Jurkat, Clone E6-1 (cell line): ENCODE results near the gene NTHL1.
"Not testable (repeated sequence)": the region's sequence is repeated elsewhere in the genome, so short reads cannot be mapped to it uniquely, and the experiment has no call there.

Source experiments
- DNase-seq: peaks from one replicate; pipeline ENCODE4 v3.0.0-alpha.2; 2011; ENCODE audit warnings: low read depth, low spot score
- H3K4me3 ChIP-seq: 2 replicates; pipeline ENCODE4 v1.5.1; 2011; ENCODE audit warnings: mild to moderate bottlenecking, low read length, control low read depth, moderate library complexity

NTHL1 gene

GRCh38 chr16:2034696-2035430 lies 12.8 kb downstream of the NTHL1 start:
- no peak overlapping the region for H3K4me3 ChIP-seq

GRCh38 chr16:2033909-2034695 lies 13.5 kb downstream of the NTHL1 start:
- DNase-seq, H3K4me3 ChIP-seq: not testable (repeated sequence)

More at GRCh38 chr16:2034696-2035430, 12.8 kb downstream of the NTHL1 start:
- no peak for DNase-seq

DNA sequence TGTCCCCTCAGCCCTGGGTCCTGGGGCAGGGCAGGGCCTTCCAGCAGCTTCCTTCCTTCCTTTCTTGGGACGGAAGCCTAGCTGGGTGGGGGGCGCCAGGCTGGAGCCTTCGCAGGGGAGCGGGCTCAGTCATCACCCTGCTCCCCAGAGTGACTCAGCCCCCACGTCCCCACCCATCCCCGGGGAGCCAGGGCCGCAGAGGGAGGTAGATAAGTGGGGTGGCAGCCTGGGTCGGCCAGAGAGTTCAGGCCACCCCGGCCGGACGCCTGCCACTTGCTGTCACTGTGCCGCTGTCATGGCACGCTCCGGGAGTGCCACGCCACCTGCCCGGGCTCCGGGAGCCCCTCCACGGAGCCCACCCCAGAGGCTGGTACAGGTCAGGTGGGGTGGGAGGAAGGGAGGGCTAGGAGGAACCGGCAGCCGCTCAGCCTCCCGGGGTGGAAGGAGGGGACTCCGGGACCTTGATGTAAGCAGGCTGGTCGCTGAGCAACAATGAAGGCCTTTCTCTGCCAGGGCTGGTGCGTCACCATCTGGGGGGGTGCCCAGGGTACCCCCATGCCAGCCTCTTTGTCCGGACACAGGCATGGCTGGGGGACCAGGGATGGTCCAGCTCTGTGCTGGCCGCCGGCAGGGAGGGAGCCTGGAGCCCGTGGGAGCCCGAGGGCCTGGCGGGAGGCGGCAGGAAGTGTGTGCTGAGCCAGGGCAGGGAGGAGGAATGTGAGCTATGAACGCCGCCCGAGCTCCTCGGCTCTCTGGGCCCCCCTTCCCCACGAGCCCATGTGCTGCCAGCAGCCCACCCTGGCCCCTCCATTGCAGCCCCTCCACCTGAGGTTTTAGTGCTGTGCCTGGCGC lies 14.4 kb downstream of the NTHL1 start:
- DNase-seq, result no peak
- no peak overlapping the region for H3K4me3 ChIP-seq

DNA sequence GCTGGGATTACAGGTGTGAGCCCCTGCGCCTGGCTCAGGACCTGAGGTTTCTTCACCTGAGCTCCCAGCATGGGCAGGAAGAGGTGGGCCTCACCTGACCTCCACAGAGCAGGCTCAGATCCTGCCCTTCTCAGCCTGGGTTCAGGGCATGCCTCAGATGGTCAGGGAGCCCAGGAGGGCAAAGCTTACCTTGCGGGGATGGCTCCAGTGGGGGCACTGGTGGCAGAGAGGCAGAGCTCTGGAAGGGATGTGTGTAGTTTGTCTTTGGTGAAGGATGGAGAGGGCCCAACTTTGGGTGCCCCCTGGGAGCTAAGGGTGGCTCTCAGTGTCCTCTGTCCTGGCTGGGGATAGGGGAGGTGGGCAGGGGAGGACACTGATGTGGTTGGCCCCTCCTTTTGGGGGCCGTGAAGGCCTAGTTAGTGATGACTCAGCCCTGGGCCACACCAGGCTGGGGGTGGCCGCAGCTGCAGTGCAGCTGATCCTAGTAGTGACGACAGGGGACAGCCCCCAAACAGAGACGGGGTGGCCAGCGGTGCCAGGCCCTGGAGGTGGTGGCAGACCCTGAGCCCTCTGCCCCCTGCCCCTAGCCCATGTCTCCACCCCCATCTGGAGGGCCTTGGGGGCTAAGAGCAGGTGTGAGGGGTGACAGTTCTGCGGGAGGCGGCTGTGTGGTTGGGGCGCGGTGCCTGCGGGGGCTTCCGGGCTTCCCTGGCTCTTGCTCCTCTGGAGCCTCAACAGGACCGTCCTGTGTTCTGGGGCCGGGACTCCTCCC lies 15.2 kb downstream of the NTHL1 start:
- H3K4me3 ChIP-seq, result no peak overlapping the region
- DNase-seq, result no peak

GRCh38 chr16:2031081-2031577 lies 16.5 kb downstream of the NTHL1 start:
- no peak overlapping the region for H3K4me3 ChIP-seq
- no peak for DNase-seq

DNA sequence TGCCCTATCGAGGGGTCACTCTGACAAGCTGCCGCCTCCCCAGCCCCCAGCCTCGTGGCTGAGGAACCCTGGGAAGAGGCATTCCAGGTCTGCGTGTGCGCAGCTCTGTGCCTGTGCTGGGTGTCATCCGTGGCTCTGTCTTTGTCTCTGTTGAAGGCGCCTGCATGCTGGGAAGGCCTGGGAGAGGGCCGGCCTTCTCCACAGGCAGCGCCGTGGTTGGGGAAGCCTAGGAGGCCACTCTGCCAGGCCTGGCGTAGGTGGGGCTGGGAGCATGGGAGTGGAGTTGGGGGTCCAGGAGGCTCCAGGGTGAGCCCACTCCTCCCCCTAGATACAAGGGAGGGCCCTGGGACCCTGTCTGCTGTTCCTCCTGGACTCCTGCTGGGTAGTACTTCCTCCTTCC lies 17.6 kb downstream of the NTHL1 start:
- DNase-seq, result no peak
- H3K4me3 ChIP-seq, result no peak overlapping the region

GRCh38 chr16:2029350-2029749 lies 18.3 kb downstream of the NTHL1 start:
- H3K4me3 ChIP-seq, result no peak overlapping the region
- no peak for DNase-seq

DNA sequence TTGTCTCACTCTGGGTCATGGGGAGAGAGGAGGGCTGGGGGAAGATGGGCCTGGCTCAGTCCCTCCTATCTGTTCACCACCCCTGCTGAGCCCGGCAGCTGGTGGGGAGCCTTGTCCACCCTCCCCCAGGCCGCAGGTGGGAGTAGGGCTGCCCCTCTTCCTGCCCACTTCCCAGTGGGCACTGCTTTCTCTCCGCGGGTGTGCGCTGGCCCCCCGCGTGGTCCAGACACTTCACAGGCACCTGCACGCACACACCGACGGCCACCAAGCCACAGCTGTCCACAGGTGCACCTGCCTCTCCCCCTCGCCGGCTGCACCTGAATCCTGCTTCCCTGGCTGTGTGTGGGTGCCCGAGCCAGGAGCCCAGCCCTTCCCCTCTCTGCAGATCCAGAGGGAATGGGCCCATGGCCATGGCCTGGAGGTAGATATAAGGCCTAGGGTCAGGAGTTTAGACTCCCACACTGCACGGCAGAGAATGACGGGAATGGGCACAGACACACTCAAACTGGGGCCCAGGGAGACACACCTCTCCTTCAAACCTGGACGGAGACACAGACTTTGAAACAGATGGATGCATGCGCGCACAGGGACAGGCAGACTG lies 18.9 kb downstream of the NTHL1 start:
- H3K4me3 ChIP-seq, result no peak overlapping the region
- no peak for DNase-seq

- H3K4me3 ChIP-seq, result no peak overlapping the region
Measured at GRCh38 chr16:2028146-2028545, 19.5 kb downstream of the NTHL1 start.

GRCh38 chr16:2027024-2028010 lies 20.3 kb downstream of the NTHL1 start:
- DNase-seq, result no peak
- H3K4me3 ChIP-seq, result peak overlapping the region; percentile 24; the same call in 1 of the 2 replicates

More at GRCh38 chr16:2028146-2028545, 19.5 kb downstream of the NTHL1 start:
- no peak for DNase-seq

- no peak for DNase-seq
- peak within 1 kb of the TSS; percentile 24; the same call in 1 of the 2 replicates for H3K4me3 ChIP-seq
Measured at GRCh38 chr16:2026461-2027023, 21.1 kb downstream of the NTHL1 start, which contains the start of gene NHERF2. TSS of gene NHERF2 (plus strand) at chr16:2026902. CDS start at chr16:2027006, 104 bp downstream.

DNA sequence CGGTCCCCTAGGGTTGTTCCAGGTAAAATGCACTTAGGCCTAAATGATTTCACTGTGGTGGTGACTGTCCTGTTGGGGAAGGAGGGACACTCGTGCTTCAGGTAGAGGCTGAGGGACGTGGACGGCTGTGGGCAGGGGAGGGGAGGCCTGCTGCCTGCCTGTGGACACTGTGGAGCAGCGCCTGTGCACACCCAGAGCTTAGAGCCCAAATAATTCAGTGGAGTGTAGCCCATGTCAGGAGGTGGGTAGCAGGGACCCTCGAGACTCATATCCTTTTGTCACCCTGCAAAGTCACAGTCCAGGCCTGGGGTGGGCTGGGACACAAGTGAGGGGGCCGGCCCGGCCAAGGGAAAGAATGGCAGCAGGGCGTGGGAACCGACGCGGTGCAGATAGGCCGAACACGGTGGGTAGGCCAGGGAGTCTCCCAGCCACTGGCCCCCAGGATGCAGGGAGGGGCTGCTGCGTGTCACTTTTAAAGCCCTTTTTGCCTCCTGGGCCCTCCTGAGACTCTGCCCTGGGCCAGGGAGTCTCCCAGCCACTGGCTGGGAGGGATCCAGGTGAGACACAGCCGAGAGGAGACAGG lies 21.7 kb downstream of the NTHL1 start:
- no peak for DNase-seq
- no peak overlapping the region for H3K4me3 ChIP-seq

GRCh38 chr16:2025251-2025650 lies 22.4 kb downstream of the NTHL1 start:
- DNase-seq, result no peak
- H3K4me3 ChIP-seq, result no peak overlapping the region

- DNase-seq, result no peak
- H3K4me3 ChIP-seq, result no peak overlapping the region
Measured at GRCh38 chr16:2024032-2024420, 23.6 kb downstream of the NTHL1 start.

DNA sequence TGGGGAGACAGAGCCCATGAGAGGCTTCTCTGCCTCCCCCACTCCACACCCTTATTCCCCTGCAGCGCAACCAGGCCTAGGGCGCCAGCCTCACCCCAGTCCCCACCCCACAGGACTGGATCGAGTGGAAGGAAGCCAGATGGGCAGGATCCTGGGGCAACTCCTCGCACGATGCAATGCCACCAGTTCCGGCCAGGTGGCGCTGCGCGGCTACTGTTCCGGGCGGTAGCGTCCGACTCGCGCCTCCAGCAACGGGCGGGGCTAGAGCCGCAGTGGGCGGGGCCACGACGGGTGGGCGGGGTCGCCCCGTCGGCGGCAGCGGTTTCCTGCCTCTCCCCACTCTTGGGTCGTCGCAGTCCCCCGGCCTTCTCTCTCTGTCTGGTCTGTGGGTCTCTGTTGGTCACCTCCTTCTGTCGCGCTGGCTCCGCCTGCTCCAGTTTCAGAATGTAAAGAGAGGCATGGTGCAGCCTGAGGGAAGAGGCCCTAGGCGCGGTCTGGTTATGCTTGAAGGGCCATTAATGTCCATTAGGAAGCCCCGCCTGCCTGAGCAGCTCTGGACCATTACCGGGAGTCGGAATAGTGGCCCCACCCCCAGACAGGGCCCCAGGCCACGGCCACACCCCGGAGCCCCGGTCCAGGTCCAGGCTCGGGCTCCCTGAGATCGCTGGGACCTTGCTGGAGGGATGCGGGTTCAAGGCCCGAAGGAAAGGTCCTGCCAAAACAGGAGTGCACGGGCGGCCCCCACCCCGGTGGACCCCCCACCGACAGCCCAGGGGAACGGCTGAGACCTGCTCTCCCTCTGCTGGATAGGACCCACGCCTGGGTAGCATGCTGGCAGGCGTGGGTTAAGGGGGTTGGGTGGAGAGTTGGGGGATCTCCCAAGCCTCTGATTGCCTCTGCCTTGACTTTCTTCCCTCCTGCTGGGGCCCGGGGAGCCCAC lies 24.3 kb downstream of the NTHL1 start:
- peak; percentile 82 for DNase-seq
- peak overlapping the region; percentile 50 for H3K4me3 ChIP-seq
